HL-60 (cell line): Measurements from ENCODE around the gene FASTKD1.

Experiments used
- CTCF ChIP-seq: IDR thresholded peaks from one replicate; pipeline ENCODE4 v1.5.1; 2011; ENCODE audit warnings: low read length, control low read depth, inconsistent platforms; ENCODE audit not compliant: insufficient read depth
- GABPA ChIP-seq: IDR thresholded peaks from 2 replicates; pipeline ENCODE4 v1.6.1; 2012; ENCODE audit warnings: low read depth
- POLR2AphosphoS5 ChIP-seq: IDR thresholded peaks from 2 replicates; pipeline ENCODE4 v1.6.1; 2012; ENCODE audit warnings: low read depth
- REST ChIP-seq: IDR thresholded peaks from 2 replicates; pipeline ENCODE4 v1.6.1; 2012; ENCODE audit warnings: low read depth; ENCODE audit not compliant: insufficient replicate concordance
- SPI1 ChIP-seq: IDR thresholded peaks from 2 replicates; pipeline ENCODE4 v1.6.1; 2012; ENCODE audit warnings: low read depth, mild to moderate bottlenecking, borderline replicate concordance

GRCh38 chr2:169609264-169609663, 35.6 kb upstream of the FASTKD1 start:
- TF ChIP-seq CTCF: no peak
- no peak for TF ChIP-seq POLR2AphosphoS5
- no peak for TF ChIP-seq GABPA
- no peak for TF ChIP-seq REST
- TF ChIP-seq SPI1: no peak
